ENCODE measurements around the gene MEI1.
"Not testable (repeated sequence)": the region's sequence is repeated elsewhere in the genome, so short reads cannot be mapped to it uniquely, and the experiment has no call there.

The MEI1 gene

DNA sequence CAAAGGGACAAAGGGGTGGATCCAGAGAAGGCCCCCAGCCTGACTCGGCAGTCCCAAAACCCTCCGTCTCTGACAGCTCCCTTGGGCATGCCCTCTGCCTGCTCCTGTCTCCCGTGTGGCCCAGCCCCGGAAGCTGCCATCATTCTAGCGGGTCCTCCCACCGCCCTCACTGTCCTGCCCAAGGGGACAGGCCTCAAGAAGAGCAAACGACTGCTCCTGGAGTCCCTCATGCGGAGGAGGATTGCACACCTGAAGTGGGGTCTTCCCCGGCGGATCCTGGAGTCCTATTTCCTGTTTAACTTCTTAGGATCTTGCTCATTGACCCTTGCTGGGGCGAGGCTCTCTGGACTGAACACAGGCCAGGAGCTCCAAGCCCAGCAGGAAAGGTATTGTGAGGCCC is 2.6 kb upstream of the MEI1 start:
- peak overlapping the region; percentile 55 for H3K27ac Mint-ChIP-seq
- H3K27me3 Mint-ChIP-seq: peaks cover 2% of the 10 kb centered on the region
- peaks cover 3% of the 10 kb centered on the region for H3K36me3 Mint-ChIP-seq (ENCODE audit: low read depth)
- ATAC-seq (no peak), DNase-seq (no peak)
- no peaks in the 10 kb centered on the region for H3K9me3 Mint-ChIP-seq
- peaks cover 12% of the 10 kb centered on the region for H3K4me1 Mint-ChIP-seq
- no peak overlapping the region for H3K4me3 Mint-ChIP-seq

DNA sequence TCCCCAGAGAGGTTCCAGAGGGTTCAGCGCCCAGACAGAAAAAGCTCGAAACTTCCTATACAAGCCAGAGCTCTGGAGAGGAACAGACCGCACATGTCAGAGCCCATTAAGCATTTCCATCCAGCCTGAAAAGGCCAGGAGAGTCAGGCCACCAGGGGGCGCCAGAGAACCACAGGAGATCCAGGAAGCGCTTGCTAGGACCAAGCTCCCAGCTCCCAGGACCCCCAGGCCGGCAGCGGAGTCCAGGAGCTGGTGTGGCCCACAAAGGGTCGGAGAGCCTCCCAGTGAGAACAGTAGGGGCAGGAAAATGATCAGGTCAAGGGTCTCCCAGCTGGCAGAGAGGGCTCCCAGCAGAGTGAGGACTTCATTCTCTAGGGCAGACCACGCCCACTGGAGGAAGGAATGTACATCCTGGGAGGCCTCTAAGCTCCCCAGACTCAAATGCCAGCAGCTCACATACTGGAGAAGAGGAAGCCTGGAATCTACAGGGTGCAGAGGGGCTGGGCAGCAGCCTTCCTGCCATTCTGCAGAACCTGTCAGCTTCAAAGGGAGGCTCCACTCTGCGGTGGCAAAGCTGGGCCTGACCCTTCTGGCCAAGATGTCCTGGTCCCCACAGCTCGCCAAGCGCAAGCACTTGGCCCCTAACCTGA is 2.1 kb upstream of the MEI1 start:
- ATAC-seq (peak; percentile 84), DNase-seq (peak; percentile 97)
- Mint-ChIP-seq H3K4me3 (no peak overlapping the region), H3K27me3 (peaks cover 2% of the 10 kb centered on the region), H3K36me3 (ENCODE audit: low read depth) (peaks cover 3% of the 10 kb centered on the region), H3K4me1 (peaks cover 12% of the 10 kb centered on the region), H3K9me3 (no peaks in the 10 kb centered on the region), H3K27ac (peak overlapping the region; percentile 55)

DNA sequence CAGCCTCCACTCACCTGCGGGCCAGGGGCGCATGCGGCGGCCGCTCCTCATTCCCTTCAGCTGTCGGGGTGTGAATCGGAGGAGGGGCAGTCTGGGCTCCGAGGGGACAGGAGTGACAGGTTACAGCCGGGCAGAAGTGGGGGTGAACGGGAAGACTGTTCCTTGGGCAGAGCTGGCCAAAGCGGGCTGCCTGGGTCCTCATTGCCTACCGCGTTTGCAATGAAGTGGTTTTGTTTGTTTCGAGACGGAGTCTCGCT is 733 bp downstream of the MEI1 start:
- ATAC-seq (no peak), DNase-seq (no peak)
- Mint-ChIP-seq H3K36me3 (ENCODE audit: low read depth) (peaks cover 3% of the 10 kb centered on the region), H3K27me3 (peaks cover 2% of the 10 kb centered on the region), H3K4me1 (peaks cover 12% of the 10 kb centered on the region), H3K27ac (no peak overlapping the region), H3K9me3 (no peaks in the 10 kb centered on the region), H3K4me3 (no peak overlapping the region)

DNA sequence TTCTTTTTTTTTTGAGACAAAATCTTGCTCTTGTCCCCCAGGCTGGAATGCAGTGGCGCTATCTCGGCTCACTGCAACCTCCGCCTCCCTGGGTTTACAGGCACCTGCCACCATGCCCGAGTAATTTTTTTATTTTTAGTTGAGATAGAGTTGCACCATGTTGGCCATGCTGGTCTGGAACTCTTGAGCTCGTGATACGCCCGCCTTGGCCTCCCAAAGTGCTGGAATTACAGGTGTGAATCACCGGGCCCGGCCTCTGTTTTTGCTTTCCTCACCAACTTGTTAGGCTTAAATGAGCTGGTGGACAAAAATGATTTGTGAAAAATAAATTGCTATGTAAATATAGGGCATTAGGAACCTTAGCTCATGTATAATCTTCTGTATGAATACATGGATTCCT is 3.5 kb downstream of the MEI1 start:
- Mint-ChIP-seq H3K4me3 (no peak overlapping the region), H3K4me1 (peaks cover 4% of the 10 kb centered on the region), H3K27ac (no peak overlapping the region), H3K27me3 (peaks cover 2% of the 10 kb centered on the region), H3K36me3 (ENCODE audit: low read depth) (peaks cover 3% of the 10 kb centered on the region), H3K9me3 (no peaks in the 10 kb centered on the region)
- ATAC-seq (no peak), DNase-seq (no peak)

DNA sequence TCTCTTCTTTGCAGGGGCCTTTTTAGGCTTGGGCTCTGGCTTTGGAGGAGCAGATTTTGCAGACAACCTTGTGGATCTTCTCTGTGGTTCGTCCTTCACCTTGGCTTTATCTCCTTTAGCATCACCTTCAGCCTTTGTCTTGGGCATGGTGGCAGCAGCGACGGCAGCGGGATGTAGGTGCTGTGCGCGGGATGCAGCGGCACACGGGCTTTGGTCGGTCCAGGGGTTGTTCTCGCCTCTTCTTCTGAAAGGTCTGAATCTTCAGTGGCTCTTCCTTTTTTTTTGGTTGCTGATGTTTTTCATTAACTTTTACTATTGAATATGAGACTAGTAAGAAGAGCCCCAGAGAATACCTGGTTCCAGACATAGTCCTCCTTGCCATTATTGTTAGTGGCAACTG is 10.0 kb downstream of the MEI1 start:
- Mint-ChIP-seq H3K4me1 (no peaks in the 10 kb centered on the region), H3K4me3 (no peak overlapping the region), H3K9me3 (no peaks in the 10 kb centered on the region), H3K27me3 (no peaks in the 10 kb centered on the region), H3K27ac (no peak overlapping the region), H3K36me3 (ENCODE audit: low read depth) (no peaks in the 10 kb centered on the region)
- DNase-seq (no peak), ATAC-seq (no peak)

DNA sequence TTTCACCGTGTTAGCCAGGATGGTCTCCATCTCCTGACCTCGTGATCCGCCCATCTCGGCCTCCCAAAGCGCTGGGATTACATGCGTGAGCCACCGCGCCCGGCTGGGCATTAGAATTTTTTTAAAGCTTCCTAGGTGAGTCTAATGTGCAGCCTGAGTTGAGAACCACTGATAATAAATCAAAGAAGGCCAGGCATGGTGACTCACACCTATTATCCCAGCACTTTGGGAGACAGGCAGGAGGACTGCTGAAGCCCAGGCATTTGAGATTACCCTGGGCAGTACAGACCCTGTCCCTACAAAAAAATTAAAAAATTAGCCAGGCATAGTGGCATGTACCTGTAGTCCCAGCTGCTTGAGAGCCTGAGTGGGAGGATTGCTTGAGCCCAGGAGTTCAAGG is 13.7 kb downstream of the MEI1 start:
- Mint-ChIP-seq H3K4me1 (no peaks in the 10 kb centered on the region), H3K27me3 (no peaks in the 10 kb centered on the region), H3K36me3 (ENCODE audit: low read depth) (no peaks in the 10 kb centered on the region), H3K27ac (no peak overlapping the region), H3K9me3 (no peaks in the 10 kb centered on the region), H3K4me3 (no peak overlapping the region)
- DNase-seq: no peak
- ATAC-seq: no peak

DNA sequence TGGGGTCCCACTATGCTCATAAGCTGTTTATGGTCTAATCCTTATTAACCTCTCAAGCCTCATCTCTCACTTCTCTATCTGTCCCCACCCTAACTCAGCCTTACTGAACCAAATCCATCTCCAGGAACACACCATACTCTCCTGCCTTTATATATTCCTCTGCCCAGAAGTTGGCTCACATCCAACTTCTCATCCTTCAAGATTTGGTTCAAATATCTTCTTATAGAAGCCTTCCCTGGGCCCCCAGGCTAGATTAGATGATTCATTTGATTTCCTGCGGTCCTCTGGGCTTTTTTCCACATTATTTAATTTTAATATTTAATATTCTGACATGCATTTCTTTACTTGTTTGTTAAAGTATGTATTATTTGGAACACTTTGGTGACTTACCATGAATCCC is 23.2 kb downstream of the MEI1 start:
- Mint-ChIP-seq H3K9me3 (no peaks in the 10 kb centered on the region), H3K27me3 (no peaks in the 10 kb centered on the region), H3K4me3 (no peak overlapping the region), H3K36me3 (ENCODE audit: low read depth) (no peaks in the 10 kb centered on the region), H3K4me1 (no peaks in the 10 kb centered on the region), H3K27ac (no peak overlapping the region)
- no peak for DNase-seq
- ATAC-seq: no peak

DNA sequence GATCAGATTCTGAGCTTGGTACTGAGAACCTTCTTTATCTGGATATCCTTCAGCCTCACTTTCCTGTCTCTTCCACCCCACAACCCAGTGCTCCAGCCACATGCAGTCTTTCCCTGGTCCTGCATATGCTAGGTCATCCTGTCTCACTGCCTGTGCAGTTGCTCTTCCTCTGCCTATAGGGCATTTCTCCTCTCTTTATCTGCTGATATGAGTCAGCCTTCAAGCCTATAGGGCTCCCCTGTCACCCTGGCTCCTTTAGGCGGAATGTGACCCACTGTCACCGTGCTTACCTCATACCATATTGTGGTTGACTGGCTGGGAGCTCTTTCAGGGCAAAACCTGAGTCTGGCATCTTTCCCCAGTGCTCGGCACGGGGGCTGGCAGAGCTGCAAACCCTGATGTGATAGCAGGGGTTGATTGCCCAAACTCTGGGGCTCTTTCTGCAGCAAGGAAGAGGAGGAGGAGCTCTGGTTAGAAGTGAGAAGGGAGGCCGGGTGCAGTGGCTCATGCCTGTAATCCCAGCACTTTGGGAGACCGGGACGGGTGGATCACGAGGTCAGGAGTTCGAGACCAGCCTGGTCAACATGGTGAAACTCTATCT is 26.3 kb downstream of the MEI1 start:
- Mint-ChIP-seq H3K4me3 (no peak overlapping the region), H3K36me3 (ENCODE audit: low read depth) (no peaks in the 10 kb centered on the region), H3K27me3 (no peaks in the 10 kb centered on the region), H3K9me3 (no peaks in the 10 kb centered on the region), H3K27ac (no peak overlapping the region), H3K4me1 (no peaks in the 10 kb centered on the region)
- no peak for ATAC-seq
- no peak for DNase-seq

DNA sequence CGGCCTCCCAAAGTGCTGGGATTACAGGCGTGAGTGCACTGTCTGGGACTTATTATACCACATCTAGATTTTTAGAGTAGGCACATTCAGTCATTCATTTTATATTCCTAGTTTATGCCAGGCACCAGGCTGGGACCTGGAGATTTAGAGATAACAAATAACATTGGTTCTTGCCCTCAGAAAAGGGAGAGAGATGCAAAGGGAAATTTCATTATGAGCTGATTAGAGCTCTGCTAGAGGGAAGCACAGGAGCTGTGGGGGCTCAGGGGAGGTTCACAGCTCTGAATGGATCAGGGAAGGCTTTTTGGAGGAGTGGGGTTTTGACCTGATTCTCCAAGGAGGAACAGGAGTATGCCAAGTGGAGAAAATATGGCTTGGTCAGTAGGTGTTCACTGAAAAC is 32.3 kb downstream of the MEI1 start:
- H3K4me1 Mint-ChIP-seq: no peaks in the 10 kb centered on the region
- H3K27me3 Mint-ChIP-seq: no peaks in the 10 kb centered on the region
- ATAC-seq (no peak), DNase-seq (no peak)
- no peaks in the 10 kb centered on the region for H3K36me3 Mint-ChIP-seq (ENCODE audit: low read depth)
- no peaks in the 10 kb centered on the region for H3K9me3 Mint-ChIP-seq
- no peak overlapping the region for H3K4me3 Mint-ChIP-seq
- H3K27ac Mint-ChIP-seq: no peak overlapping the region

DNA sequence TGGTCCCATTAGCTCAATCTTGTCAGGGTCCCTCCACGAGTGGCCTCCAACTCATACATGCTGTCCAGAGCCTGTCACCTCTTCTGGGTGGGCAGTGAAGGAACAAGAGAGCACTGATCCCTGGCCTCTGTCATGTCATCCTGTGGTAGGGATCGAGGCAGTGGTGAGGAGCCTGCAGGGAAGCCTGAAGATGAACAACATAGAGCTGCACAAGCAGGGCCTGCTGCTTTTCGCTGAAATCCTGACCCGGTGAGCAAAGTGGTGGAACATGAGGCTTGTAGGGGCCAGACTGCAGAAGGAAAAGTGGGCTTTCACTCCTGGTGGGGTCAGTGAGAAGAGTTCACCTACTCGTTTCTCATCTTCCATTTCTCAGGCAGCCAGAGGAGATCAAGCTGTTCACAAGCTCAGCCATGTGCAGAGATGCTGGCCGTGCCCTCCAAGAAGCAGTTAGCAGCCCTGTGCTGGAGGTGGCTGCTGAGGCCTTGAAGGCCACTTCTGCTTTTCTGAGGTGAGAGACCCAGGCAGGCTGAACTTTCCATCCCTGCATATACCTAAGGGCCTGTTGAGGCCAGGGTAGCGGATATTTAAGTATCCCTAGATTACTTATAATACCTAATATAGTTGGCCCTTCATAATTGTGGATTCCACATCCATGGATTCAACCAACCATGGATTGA is 32.9 kb downstream of the MEI1 start:
- no peaks in the 10 kb centered on the region for H3K4me1 Mint-ChIP-seq
- H3K27ac Mint-ChIP-seq: no peak overlapping the region
- ATAC-seq (no peak), DNase-seq (no peak)
- no peaks in the 10 kb centered on the region for H3K36me3 Mint-ChIP-seq (ENCODE audit: low read depth)
- no peaks in the 10 kb centered on the region for H3K27me3 Mint-ChIP-seq
- H3K4me3 Mint-ChIP-seq: no peak overlapping the region
- no peaks in the 10 kb centered on the region for H3K9me3 Mint-ChIP-seq

DNA sequence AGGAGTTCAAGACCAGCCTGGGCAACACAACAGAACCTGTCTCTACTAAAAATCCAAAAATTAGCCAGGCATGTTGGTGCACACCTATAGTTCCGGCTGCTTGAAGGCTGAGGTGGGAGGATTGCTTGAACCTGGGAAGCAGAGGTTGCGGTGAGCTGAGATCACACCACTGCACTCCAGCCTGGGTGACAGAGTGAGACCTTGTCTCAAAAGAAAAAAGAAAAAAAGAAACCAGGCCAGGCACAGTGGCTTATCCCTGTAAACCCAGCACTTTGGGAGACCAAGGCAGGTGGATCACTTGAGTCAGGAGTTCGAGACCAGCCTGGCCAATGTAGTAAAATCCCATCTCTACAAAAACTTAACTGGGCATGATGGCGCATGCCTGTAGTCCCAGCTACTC is 33.9 kb downstream of the MEI1 start:
- not testable (repeated sequence) for H3K36me3 Mint-ChIP-seq (ENCODE audit: low read depth); H3K27me3 Mint-ChIP-seq; H3K4me1 Mint-ChIP-seq; H3K9me3 Mint-ChIP-seq; H3K27ac Mint-ChIP-seq; DNase-seq; H3K4me3 Mint-ChIP-seq; ATAC-seq

DNA sequence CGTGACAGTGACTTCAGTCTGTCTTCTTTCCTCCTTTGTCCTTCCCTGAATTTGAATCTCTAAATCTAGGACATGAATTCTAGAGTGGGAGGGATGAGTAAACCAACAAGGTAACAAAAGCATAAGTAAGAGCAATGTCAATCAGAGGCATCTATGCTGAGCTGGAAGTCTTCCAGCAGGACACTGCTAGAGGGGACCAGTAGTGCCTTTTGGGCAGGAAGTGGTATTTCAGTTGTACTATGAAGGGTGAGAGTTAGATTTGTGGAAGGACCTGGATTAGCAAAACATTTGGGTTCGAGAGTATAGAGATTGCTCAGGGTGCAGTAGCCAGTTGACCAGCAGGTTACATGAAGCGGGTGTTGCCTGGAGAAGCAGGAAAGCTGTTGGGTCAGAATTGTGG is 40.3 kb downstream of the MEI1 start:
- ATAC-seq (no peak), DNase-seq (no peak)
- Mint-ChIP-seq H3K27ac (no peak overlapping the region), H3K4me1 (peaks cover 2% of the 10 kb centered on the region), H3K27me3 (peaks cover 6% of the 10 kb centered on the region), H3K9me3 (no peaks in the 10 kb centered on the region), H3K36me3 (ENCODE audit: low read depth) (no peaks in the 10 kb centered on the region), H3K4me3 (no peak overlapping the region)

DNA sequence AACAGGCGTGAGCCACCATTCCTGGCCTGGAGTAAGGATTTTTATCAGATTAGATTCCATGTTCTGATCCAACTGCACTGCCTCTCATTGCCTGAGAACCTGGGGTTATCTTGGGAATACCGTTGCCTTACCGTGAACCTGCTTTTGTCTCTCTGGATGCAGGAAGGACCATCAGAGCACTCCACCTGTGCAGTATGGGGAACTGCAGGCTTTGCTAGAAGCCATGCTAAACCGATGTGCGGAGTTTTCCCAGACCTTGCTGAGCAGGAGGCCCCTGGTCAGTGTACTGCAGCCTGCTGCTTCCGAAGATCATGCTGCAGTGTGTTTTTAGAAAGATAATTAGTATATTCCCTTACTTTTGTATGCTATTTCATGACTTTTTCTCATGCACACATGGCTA is 43.6 kb downstream of the MEI1 start:
- Mint-ChIP-seq H3K4me3 (no peak overlapping the region), H3K27me3 (peaks cover 9% of the 10 kb centered on the region), H3K9me3 (no peaks in the 10 kb centered on the region), H3K4me1 (peaks cover 9% of the 10 kb centered on the region), H3K36me3 (ENCODE audit: low read depth) (no peaks in the 10 kb centered on the region), H3K27ac (no peak overlapping the region)
- ATAC-seq (no peak), DNase-seq (no peak)

DNA sequence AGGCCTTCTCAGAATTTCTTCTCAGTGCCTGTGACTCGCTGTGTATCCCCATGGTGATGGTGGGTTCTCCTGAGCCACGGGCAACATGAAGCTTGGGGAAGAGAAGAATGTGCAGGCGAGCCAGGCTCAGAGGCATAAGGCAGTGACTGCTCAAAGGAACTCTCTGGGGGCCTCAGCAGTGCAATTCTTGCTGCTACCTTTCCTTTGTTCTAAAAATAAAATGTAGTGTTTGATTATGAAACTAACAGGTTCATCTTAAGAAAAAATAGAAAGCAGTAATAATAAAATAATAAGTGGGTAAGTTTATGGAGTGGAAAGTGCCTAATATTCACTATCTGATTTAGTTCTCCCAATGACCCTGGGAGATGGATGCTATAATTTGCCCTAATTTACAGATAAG is 46.7 kb downstream of the MEI1 start:
- DNase-seq (no peak), ATAC-seq (no peak)
- Mint-ChIP-seq H3K36me3 (ENCODE audit: low read depth) (no peaks in the 10 kb centered on the region), H3K27ac (no peak overlapping the region), H3K4me3 (no peak overlapping the region), H3K9me3 (no peaks in the 10 kb centered on the region), H3K27me3 (peaks cover 8% of the 10 kb centered on the region), H3K4me1 (peaks cover 6% of the 10 kb centered on the region)

DNA sequence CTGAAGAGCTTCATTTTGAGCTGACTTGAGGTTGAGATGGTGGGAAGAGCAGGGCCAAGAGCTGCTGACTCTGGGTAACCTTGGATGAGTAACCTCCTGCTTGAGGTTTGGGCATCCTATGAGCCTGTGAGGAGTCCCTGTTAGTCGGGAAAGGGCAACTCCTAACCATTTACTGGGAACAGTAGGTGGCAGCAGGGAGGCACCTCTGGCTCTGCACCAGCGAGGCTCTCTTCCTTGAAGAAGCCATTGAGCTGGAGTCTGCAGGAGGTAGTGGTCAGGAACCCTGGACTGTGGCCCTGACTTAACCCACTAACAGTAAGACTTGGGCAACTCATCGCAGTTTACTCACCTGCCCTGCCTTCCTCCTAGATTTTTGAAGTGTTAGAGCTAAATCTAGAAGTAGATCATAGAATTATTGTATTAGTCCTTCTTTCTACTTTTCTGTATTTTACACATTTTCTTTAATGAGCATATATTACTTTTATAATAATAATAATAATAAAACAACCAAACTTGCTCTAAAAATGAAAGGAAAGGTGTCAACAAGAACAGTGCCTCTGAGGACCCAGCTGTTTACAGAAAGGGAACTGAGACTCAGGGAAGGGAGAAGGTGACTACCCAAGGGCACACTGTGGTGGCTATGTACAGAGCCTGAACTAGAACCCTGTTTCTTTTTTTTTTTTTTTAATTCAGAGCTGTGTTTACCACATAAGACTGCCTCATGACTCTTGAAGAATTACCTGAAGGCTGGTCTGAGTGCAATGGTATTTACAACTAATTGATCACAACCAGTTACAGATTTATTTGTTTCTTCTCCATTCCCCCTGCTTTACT is 47.5 kb downstream of the MEI1 start:
- Mint-ChIP-seq H3K36me3 (ENCODE audit: low read depth) (no peaks in the 10 kb centered on the region), H3K9me3 (no peaks in the 10 kb centered on the region), H3K4me1 (peaks cover 6% of the 10 kb centered on the region), H3K4me3 (no peak overlapping the region), H3K27ac (no peak overlapping the region), H3K27me3 (peaks cover 8% of the 10 kb centered on the region)
- peak; percentile 63 for DNase-seq
- peak; percentile 92 for ATAC-seq
